PFSK-1 (cell line): ENCODE results near the gene GLI1.

ENCODE experiments used
- REST ChIP-seq, 2 experiments: IDR thresholded peaks; 2 replicates each; pipeline versions ENCODE4 v1.6.1 to v1.8.0; 2011 to 2012; ENCODE audit warnings: low read depth in 2 of 2, low read length in 2 of 2, control low read depth in 1 of 2, inconsistent platforms in 1 of 2, mild to moderate bottlenecking in 1 of 2, moderate library complexity in 1 of 2; ENCODE audit not compliant: insufficient read depth in 1 of 2
- TAF1 ChIP-seq: IDR thresholded peaks from 2 replicates; pipeline ENCODE4 v1.6.1; 2012; ENCODE audit warnings: low read length, control low read depth, borderline replicate concordance; ENCODE audit not compliant: insufficient read depth

- TF ChIP-seq TAF1 (no peak), REST (IDR thresholded peaks at IDR 0.05; ENCODE audit: insufficient read depth in 1 of 2, low read depth in 2 of 2, low read length in 2 of 2) (no peak)
These were observed 19.8 kb upstream of the GLI1 start for GRCh38 chr12:57439762-57440266.
